Measurements from ENCODE around the gene PRKAB1. TPM values are rescaled to one million over a fixed set of nuclear protein-coding genes. Genes with fewer than 3 reads are reported as not detected.
A peak's percentile ranks its signal among the peaks of the same experiment; 100 is the strongest.

The PRKAB1 gene
- total RNA-seq (2021; ENCODE audit: unreplicated experiment): 25.0 TPM
- polyA plus RNA-seq (2012): 12.9 and 13.4 TPM in 2 replicates
- Bru-seq, nascent RNA: percentile 74 among the genes with signal in this experiment
- percentile 73 among the genes with signal in this experiment for BruChase-seq, experiment 1, labeled RNA remaining after a 6-hour chase
- BruChase-seq, experiment 2, labeled RNA remaining after a 2-hour chase: percentile 81 among the genes with signal in this experiment
- long read RNA-seq, full-length matches to known transcripts: 21 of 31 reads
- long read RNA-seq, partial matches to known transcripts: 1 of 31 reads
- long read RNA-seq, other reads (novel, unspliced or antisense): 9 of 31 reads

GRCh38 chr12:119667577-119668323, at the start of gene PRKAB1:
TSS of gene PRKAB1 (plus strand) at chr12:119668133. CDS start at chr12:119668245, 112 bp downstream.
- Histone ChIP-seq H4K20me1 (ENCODE audit: insufficient read depth) (no peaks in the 10 kb centered on the region), H3K4me3 (replicated peaks in 1 of 2; ENCODE audit: low read depth in 1 of 2, low read length in 2 of 2) (peak within 1 kb of the TSS; percentile 96 to 98), H3K9me2 (ENCODE audit: insufficient read depth) (no peaks in the 10 kb centered on the region), H3K4me2 (ENCODE audit: low read length) (peak within 1 kb of the TSS; percentile 86), H3K79me2 (ENCODE audit: insufficient read depth, low read length) (peaks cover 40% of the 10 kb centered on the region), H3K27ac (ENCODE audit: low read depth, low read length) (peak within 1 kb of the TSS; percentile 92), H3K4me1 (ENCODE audit: control insufficient read depth in 1 of 2, insufficient read depth in 2 of 2, low read length in 2 of 2) (peaks cover 0 to 11% of the 10 kb centered on the region in 2 experiments; a peak in 1 of 4 replicates), H3K36me3 (ENCODE audit: control insufficient read depth in 1 of 2, insufficient read depth in 2 of 2, low read length in 2 of 2) (peaks cover 6 to 21% of the 10 kb centered on the region in 2 experiments; a peak in 3 of 4 replicates), H2AFZ (ENCODE audit: low read depth, low read length, poor library complexity, severe bottlenecking) (peak within 1 kb of the TSS; percentile 98), H3K9me3 (ENCODE audit: control insufficient read depth in 1 of 2, insufficient read depth in 1 of 2, low read depth in 1 of 2, low read length in 2 of 2) (no peaks in the 10 kb centered on the region), H3K27me3 (ENCODE audit: insufficient read depth, low read length) (no peaks in the 10 kb centered on the region), H3K9ac (ENCODE audit: low read length) (peak within 1 kb of the TSS; percentile 93)
- intact Hi-C loops (cut with micrococcal nuclease): loop anchor here (1.0 kb wide), 1 partner anchor 167 kb away; no protein-coding TSS in a partner anchor
- BruUV-seq (replicated peaks): TSS peak; percentile 67
- DNase-seq (ENCODE audit: low read depth, low spot score): peak; percentile 96
- CTCF ChIA-PET: interaction anchor here (0.6 to 1.4 kb wide), 9 partner anchors 9 to 171 kb away, joined by 3 to 6 read pairs (median 4); no protein-coding TSS in a partner anchor
- POLR2A ChIA-PET: no interaction called here
- RAD21 ChIA-PET (ENCODE audit: low non-redundant PET in 1 of 2, low total read pairs in 2 of 2, uncharacterized antibody in 2 of 2, unreplicated experiment in 2 of 2): no interaction called here
- peak; percentile 98 for ATAC-seq
- TF ChIP-seq SP1 (IDR thresholded peaks at IDR 0.05; ENCODE audit: low read depth) (no peak; the same call in none of the 2 replicates), SRF (IDR thresholded peaks at IDR 0.05; ENCODE audit: low read depth) (peak; percentile 73; the same call in 1 of the 2 replicates), CEBPB (IDR thresholded peaks at IDR 0.05; ENCODE audit: low read depth) (0 out of 2 replicates have a peak, but pooled peaks have one; percentile 5), EZH2 (IDR thresholded peaks at IDR 0.05) (no peak), POLR2A (IDR thresholded peaks at IDR 0.05; ENCODE audit: borderline replicate concordance, extremely low read depth, insufficient read depth, insufficient read length) (peak; percentile 43), FOSL1 (IDR thresholded peaks at IDR 0.05; ENCODE audit: low read depth) (no peak), ATF3 (IDR thresholded peaks at IDR 0.05) (no peak), CTCF (IDR thresholded peaks at IDR 0.05 in 2 of 3, conservative IDR thresholded peaks at IDR 0.05 in 1 of 3; ENCODE audit: borderline replicate concordance in 1 of 3, insufficient read depth in 1 of 3, low read depth in 2 of 3, low read length in 2 of 3) (peak; percentile 76 to 97 (median 91)), ZNF274 (IDR thresholded peaks at IDR 0.05; ENCODE audit: low read depth, low read length) (no peak), ZFX (IDR thresholded peaks at IDR 0.05) (peak; percentile 72), POLR2AphosphoS5 (IDR thresholded peaks at IDR 0.05; ENCODE audit: low read depth, low read length) (peak; percentile 87), ELF1 (IDR thresholded peaks at IDR 0.05; ENCODE audit: borderline replicate concordance, low read depth) (peak; percentile 88), TCF7L2 (IDR thresholded peaks at IDR 0.05; ENCODE audit: borderline replicate concordance, extremely low read depth, insufficient read depth, insufficient read length) (peak; percentile 51), ZBTB33 (IDR thresholded peaks at IDR 0.05; ENCODE audit: extremely low read depth, insufficient replicate concordance, low read length) (peak; percentile 89), YY1 (IDR thresholded peaks at IDR 0.05; ENCODE audit: extremely low read depth, insufficient replicate concordance, low read depth, low read length) (peak; percentile 19), EZH2phosphoT487 (IDR thresholded peaks at IDR 0.05; ENCODE audit: borderline replicate concordance) (no peak), SIN3A (IDR thresholded peaks at IDR 0.05; ENCODE audit: low read depth) (peak; percentile 94)

All from HCT116 (cell line).